ENCODE measurements around the gene ABHD16A. TPM values are rescaled to one million over a fixed set of nuclear protein-coding genes. Genes with fewer than 3 reads are reported as not detected.
"Not testable (repeated sequence)": the region's sequence is repeated elsewhere in the genome, so short reads cannot be mapped to it uniquely, and the experiment has no call there.

The ABHD16A gene
- total RNA-seq, 1 donor from 2014 or later: 26.9 TPM

DNA sequence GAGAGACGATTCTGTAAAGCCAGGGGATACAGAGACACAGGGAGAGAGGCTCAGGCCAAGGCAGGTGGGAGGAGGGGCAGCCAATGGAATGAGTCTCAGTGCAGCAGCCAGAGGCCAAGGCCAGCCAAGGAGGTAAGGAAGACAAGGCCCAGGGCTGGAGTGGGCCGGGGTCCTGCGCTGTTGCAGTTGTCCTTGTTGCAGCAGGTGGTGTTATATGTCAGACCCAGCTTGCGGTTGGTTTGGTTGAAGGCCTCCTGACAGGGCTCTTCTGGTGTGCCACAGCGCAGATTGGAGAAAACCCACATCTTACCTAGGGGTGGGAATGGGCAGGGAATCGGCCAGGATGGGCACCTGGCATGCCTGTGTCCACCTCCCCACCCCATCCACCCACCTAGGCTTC is 15.9 kb upstream of the ABHD16A start:
- no peak for DNase-seq (ENCODE audit: low spot score)

DNA sequence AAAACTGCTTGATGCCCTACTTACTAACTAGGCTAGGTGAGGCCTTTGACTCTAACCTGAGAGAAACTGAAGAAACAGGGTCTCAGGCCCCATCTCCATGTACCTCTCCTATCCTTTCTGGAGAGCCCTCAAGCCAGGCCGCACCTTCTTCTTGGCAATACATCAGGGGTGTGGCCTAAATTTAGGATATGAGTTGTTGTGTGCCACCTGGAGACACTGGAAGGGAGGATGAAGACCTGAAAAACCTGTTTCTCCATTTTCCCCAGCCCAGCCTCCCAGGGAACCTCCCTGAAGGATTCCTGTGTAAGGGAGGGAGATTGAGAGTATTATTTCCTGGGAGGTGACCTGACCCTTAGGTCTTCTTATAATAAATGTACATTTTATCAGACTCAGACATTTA is 15.1 kb upstream of the ABHD16A start:
- DNase-seq (ENCODE audit: low spot score): no peak
- intact Hi-C loops (cut with DNase I): no loop called here

More for the DNA sequence above, 15.9 kb upstream of the ABHD16A start:
- intact Hi-C loops (cut with DNase I): no loop called here

DNA sequence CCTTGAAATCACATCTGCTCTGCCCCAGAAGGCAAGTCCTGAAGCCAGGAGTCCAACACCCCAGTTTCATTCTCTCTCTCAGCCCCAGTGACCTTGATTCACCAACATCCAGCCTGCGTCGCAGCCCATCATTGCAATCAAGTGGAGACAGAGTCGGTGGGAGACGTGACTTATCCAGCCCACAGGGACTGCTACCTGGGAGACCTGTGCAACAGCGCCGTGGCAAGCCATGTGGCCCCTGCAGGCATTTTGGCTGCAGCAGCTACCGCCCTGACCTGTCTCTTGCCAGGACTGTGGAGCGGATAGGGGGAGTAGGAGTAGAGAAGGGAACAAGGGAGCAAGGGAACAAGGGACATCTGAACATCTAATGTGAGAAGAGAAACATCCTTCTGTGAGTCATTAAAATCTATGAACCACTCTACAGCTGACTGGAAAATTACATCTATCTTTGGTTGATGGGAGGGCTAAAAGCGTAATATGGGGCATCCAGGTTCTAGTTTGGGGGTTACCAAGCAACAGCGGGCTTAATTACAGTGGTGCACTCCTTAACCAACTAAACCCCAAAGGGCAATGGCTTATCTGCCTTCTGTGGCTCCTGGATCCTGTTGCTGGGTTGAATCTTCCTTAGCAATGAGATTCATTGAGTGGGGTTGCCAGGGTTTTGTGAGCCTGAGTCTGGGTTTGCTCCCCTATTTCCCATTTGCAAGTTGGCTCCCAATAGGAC is 14.5 kb upstream of the ABHD16A start:
- intact Hi-C loops (cut with DNase I): no loop called here

DNA sequence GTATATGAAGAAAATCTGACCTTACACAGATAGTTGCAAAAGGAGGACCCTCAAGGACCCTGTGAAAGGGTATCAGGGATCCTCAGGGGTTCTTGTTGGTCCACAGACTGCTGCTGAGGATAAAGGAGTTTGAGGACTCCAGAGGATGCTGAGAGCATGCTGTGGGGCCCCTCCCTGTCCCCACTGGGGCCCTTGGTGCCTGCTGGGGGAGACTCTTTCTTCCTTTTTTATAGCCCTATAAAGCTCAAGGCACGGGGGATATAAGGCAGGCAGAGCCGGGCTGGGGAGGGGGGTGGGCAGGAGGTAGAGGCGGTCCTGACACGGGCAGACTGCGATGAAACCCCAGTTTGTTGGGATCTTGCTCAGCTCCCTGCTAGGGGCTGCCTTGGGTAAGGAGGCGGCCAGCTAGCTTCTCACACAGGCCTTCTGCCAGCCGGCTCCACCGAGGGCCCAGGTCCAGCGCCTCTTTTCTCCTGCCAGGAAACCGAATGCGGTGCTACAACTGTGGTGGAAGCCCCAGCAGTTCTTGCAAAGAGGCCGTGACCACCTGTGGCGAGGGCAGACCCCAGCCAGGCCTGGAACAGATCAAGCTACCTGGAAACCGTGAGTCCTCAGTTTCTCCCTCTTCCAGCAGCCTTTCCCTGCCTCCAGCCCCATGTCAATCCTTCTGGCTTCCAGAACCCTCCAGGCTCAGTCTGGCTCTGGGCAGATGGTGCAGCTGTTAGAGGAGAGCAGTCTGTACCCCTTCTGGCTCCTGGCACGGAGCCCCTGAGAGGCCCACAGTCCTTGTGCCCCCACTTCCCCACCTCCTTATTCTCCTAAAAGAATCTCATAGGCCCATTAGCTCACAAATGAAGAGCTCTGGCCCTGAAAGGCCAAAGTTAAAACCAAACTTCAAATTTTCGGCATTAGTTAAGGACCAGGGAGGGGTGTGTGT is 12.2 kb upstream of the ABHD16A start, which contains the start of gene LY6G6D:
TSS of gene LY6G6D (plus strand) at position 327 of the 937 bp plus-strand sequence. CDS start at position 335, 8 bp downstream.
- no peak for DNase-seq (ENCODE audit: low spot score)
- intact Hi-C loops (cut with DNase I): no loop called here

More for the DNA sequence above, 14.5 kb upstream of the ABHD16A start:
- no peak for DNase-seq (ENCODE audit: low spot score)

DNA sequence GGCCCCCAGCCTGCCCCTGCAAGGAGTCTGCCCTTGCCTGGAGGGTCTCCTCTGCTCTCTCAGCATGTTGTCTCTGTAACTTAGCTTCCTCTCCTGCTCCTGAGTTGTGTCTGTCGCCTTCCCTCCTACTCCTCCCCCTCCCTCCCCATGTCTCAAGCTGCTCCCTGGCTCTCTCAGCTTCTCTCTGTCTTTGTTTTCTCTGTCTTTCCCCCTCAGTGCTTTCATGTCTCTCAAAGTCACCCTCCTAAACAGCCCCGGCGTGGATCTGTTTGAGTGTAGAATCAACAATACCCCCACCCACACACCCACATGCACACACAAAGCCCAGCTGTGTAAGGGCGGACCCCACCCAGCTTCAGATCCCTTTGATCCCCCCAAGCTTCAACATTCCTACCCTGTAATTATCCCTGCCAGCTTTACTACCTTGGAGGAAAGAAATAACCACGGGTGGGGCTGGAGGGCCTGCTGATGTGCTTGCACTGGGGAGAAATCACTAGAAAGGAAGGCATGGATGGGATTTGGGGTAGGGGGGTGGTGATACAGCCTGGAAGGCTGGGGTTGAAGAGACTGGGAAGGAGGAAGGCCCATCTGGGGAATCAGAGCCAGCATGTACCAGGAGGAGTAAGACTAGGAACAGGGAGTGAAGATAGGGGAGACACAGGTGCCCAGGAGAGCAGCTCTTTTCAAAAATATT is 11.0 kb upstream of the ABHD16A start:
- DNase-seq (ENCODE audit: low spot score): no peak
- intact Hi-C loops (cut with DNase I): no loop called here

DNA sequence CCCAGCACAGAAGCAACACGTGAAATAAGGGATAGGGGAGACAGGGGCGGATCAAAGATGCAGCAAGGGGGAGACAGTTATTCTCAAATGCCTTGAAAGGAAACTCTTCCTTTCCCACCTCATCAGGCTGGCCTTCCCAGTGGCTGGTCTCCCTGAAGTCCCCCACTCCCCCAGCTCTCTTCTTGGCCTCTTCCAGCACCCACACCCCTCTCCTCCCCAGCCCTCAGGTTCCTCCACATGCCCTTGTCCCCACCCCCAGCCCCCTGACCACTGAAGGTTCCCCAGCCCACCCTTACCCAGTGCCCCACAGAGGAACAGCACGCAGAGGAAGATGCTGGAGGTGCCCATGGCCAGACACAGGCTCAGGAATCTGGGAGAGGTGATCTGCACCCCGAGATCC is 10.3 kb upstream of the ABHD16A start:
- DNase-seq (ENCODE audit: low spot score): no peak
- intact Hi-C loops (cut with DNase I): no loop called here

DNA sequence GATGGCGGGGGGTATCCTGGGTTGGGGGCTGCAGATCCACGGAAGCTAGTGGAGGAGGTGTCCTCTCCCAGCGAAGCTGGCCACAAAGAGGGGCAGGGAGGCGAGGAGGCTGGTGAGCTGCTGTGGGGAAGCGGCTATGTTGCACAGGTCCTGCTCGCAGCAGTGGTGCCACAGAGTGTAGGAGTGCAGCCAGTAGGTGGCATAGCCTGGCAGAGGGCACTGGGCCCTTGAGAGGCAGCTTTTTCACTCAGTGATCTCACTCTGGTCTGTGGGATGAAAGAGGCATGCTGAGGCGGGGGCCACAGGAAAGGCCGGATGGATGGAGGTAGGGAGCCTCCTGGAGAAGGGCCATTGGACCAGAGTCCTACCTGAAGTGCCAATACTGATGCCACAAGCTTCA is 9.2 kb upstream of the ABHD16A start:
- no peak for DNase-seq (ENCODE audit: low spot score)
- intact Hi-C loops (cut with DNase I): no loop called here

DNA sequence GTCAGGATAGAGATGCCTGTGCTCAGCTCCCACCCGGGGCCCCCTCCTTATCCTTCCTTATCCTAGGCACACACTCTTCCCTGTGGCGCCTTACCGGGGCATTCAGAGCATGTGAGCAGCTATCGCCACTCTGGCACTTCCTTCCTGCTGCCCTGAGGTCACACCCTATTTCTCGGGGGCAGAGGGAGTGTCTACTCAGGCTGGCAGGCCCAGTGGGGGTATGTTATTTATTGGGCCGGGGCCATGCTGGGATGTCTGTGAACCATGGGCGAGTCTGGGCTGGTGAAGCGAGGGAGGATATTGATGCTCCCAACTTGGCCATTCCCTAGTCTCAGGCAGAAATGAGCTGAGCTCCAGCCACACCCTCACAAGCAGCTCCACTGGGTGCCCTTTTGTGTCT is 8.1 kb upstream of the ABHD16A start:
- DNase-seq (ENCODE audit: low spot score): no peak
- intact Hi-C loops (cut with DNase I): no loop called here

DNA sequence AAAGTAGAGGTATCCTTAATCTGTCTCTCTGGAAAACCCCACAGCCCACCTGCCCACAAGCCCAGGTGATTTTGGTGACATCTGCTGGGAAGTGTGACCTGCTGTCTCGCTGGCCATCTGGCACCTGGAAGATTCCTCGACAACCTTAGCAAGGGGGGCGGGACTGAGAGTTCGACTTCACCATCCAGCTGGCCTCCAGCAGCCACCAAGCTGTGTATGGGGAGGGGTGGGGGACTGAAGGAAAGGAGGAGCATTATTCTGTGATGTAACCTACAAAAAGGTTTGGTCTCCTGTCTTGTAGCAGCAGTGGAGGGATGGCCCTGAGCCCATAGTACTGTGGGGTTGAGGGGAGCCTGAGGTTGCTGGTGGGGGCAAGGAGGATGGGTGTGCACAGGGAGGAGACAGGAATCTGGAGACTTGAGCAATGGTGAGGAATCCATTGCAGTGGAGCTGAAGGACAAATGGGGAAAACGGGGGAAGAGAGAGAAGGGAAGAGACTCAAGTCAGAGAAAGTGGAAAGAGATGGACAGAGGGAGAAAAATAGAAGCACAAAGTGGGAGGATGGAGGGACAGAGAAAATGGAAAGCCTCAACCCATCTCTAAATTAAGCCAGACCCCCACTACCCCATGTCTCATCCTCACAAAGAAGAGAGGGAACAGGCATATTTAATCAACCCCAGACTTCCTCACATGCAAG is 7.5 kb upstream of the ABHD16A start:
- intact Hi-C loops (cut with DNase I): no loop called here
- DNase-seq (ENCODE audit: low spot score): no peak

DNA sequence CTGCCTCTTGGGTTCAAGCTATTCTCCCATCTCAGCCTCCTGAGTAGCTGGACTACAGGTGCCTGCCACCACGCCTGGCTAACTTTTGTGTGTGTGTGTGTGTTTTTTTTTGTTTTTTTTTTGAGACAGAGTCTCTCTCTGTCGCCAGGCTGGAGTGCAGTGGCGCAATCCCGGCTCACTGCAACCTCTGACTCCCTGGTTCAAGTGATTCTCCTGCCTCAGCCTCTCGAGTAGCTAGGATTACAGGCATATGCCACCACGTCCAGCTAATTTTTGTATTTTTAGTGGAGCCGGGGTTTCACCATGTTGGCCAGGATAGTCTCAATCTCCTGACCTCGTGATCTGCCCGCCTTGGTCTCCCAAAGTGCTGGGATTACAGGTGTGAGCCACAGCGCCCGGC is 6.0 kb upstream of the ABHD16A start:
- intact Hi-C loops (cut with DNase I); DNase-seq (ENCODE audit: low spot score): not testable (repeated sequence)

DNA sequence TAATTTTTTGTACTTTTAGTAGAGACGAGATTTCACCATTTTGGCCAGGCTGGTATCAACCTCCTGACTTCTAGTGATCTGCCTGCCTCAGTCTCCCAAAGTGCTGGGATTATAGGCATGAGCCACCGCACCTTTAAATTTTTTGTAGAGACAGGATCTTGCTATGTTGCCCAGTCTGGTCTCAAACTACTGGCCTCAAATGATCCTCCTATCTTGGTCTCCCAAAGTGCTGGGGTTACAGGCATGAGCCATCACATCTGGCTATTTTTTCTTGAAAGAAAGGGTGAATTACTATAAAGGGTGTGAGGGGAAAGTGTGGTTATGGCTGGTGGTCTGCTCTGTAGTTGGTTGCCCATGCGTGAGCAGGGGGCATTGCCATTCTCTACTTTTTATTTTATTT is 5.1 kb upstream of the ABHD16A start:
- intact Hi-C loops (cut with DNase I): no loop called here
- DNase-seq (ENCODE audit: low spot score): no peak

DNA sequence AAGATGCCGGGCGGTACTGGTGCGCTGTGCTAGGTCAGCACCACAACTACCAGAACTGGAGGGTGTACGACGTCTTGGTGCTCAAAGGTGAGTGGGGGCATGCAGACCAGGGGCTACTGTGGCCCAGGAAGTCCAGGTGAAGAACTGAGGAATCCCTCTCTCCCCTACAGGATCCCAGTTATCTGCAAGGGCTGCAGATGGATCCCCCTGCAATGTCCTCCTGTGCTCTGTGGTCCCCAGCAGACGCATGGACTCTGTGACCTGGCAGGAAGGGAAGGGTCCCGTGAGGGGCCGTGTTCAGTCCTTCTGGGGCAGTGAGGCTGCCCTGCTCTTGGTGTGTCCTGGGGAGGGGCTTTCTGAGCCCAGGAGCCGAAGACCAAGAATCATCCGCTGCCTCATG is 4.6 kb upstream of the ABHD16A start:
- intact Hi-C loops (cut with DNase I): no loop called here
- DNase-seq (ENCODE audit: low spot score): no peak

DNA sequence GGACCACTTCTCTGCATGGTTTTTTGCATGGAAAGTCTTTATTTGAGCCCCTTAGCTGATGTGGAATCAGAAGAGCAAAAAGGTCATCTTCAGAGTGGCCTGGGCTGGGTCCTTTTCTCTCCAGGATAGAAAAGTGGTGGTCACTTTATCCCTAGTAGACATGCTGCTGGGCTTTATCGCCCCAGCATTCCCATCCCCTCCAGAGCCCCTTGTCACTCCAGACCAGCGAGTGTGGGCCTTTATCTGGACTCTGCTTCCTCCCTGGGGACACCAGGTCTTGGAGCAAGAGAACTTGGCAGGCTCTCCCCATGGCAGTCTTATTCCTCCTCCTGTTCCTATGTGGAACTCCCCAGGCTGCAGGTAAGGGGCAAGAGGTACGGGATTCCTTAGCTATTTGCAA is 3.5 kb upstream of the ABHD16A start, which contains the start of gene LY6G6F:
TSS of gene LY6G6F (plus strand) at position 268 of the 400 bp plus-strand sequence. CDS start at position 309, 41 bp downstream.
- DNase-seq (ENCODE audit: low spot score): no peak
- intact Hi-C loops (cut with DNase I): no loop called here

DNA sequence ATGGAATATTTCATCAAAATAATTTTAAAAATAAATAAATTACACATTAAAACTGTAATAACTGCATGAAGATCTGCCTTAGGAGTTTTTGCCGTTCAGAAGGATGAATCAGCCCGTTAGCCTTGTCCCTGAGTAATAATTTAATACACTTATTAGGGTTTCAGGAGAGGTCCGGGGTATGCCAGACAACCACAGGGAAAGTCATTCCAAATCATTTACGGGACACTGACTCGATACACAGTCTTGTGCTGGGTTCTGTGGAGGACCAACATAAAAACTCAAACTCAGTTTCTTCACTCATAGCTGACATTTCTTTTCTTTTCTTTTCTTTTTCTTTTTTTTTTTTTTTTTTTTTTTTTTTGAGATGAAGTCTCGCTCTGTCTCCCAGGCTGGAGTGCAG is 2.8 kb upstream of the ABHD16A start:
- intact Hi-C loops (cut with DNase I): no loop called here
- DNase-seq (ENCODE audit: low spot score): no peak

DNA sequence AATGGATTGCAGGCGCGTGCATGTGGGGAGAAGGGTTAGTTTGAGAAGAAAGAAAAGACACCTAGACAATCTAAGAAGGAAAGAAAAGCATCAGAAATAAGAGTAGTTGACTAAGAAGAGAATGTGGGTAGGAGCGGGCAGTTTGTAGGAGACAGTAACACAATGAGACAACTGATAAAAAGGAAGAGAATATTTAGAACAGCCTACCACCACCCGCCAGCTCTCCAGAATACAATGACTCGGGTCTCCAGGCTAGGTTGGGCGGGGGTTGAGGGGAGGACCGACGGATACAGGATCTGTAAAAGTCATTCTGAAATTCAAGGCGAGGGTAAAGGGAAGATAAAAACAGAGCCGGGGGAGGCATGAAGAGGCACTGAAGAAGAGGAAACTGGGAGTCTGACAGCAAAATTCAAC is 712 bp downstream of the ABHD16A start:
- DNase-seq (ENCODE audit: low spot score): no peak
- intact Hi-C loops (cut with DNase I): loop anchor here (2.0 kb wide), 1 partner anchor 26 kb away; the partner anchor contains the start of gene DDAH2

DNA sequence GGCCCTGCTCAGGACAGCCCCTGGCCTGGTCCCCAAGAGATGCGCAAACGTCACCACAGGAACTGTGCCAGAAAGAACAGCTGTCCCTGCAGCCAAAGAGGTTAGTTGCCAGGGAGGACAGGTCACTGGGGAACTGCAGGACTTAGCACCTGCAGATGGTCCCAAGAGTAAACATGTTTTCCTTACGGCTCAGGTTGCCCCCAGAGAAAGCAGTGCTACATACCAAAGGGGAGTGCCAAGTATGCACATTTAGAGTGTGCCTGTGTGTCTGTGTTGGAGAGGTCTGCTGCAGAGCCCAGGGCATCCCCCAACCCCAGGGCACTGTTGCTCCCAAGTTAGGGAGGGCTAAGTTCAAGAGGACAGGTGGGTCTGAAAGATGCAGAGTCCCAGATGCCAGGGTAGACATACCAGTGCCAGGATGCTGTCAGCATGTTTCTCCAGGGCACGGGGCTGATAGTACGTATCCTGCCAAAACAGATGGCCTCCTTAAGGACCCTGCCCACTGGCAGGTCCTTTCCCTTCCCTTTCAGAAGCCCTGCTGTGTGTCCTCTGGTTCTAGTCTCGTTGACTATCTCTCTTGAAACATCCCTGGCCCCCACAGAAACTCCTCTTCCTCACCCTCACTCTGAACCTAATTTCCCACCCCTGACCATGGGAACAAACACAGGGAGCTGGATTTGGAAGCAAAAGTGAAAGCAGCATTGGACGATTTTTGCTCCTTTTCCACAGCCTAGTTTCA is 1.3 kb downstream of the ABHD16A start:
- no peak for DNase-seq (ENCODE audit: low spot score)
- intact Hi-C loops (cut with DNase I): loop anchor here (2.0 kb wide), 1 partner anchor 27 kb away; the partner anchor contains the start of gene DDAH2

DNA sequence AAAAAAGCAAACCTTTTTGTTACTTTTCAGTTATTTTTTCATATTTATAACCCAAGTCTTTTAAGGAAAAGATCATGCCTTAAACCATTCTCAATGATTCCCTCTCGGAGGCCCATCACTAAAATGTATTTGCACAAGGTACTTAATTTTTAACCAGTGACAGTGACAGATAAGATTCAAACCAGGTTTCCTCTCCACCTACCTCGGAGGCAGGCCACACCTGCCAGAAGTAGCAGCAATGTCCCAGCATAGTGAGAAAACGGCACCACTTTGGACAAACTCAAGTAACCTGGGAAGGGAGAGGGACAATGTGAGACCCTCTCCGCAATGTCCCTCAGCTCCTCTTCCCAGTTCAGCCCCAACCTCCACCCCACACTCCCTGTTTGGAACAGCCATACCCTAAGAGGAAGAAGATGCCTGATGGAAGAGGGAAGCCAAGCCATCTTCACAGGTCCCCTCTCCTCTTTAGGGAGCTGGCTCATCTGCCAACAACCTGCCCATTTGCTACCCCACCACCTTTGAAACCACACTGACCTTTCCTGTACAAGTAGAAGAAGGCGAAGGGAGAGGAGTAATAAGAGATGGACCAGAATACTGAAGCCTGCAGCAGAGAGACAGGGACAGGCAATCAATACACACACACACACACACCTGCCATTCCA is 2.3 kb downstream of the ABHD16A start:
- intact Hi-C loops (cut with DNase I): no loop called here
- DNase-seq (ENCODE audit: low spot score): no peak

DNA sequence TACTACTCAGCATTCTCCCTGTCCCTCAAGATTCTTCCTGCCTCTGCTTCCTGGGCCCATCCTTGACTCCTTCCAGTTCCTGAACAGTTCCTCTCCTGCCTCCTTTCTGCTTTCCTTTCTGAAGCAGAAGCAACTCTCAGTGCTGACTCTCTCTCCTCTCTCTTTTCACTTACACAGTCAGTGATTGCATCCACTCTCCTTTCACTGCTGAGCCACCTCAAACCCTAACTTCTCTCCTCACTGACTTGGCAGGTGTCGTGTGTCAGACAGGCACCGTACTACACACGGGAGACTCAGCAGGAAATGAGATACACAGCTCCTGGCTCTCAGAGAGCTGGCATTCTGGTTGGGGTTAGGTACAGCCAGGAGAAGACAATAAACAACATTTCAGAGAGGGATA is 5.6 kb downstream of the ABHD16A start:
- DNase-seq (ENCODE audit: low spot score): no peak
- intact Hi-C loops (cut with DNase I): no loop called here

All from cardiac septum (tissue), 1 donor.